Measurements from ENCODE around the gene KATNAL2.

The KATNAL2 gene

DNA sequence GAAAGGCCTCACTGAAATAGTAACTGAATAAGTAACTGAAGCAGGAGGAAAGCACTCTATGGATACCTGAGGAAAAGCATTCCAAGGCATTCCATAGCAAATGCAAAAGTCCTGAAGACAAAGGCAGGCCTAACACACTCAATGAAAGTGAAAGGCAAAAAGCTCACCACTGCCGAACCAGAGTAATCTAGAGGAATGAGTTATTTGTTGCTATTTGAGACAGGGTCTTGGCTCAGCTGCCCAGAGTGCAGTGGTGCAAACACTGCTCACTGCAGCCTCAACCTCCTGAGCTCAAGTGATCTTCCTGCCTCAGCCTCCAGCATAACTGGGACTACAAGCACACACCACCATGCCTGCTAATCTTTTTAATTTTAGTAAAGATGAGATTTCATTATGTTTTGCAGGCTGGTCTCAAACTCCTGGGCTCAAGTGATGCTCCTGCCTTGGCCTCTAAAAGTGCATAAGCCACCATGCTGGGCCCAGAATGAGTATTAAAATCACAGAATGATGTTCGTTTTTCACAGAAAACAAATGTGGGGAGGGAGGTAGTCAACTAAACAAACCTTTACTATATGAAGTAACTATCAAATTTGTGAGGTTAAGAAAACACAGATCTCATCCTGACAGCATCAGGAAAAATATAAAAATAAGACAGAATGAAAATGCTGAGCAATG, 18.0 kb upstream of the KATNAL2 start:
- H3K27me3 ChIP-seq (ENCODE audit: control insufficient read depth, insufficient read depth, low read length, poor library complexity, severe bottlenecking): no peaks in the 10 kb centered on the region
- no peak overlapping the region for H3K4me3 ChIP-seq (ENCODE audit: insufficient read depth, low read depth, low read length)
- WGBS, 2 experiments: 32 to 54% methylated on average over 2 of the region's 2 CpGs
- H3K36me3 ChIP-seq (ENCODE audit: control insufficient read depth, insufficient read depth, low read length): no peaks in the 10 kb centered on the region
- H3K9me3 ChIP-seq (ENCODE audit: control insufficient read depth, low read length): no peaks in the 10 kb centered on the region
- H3K27ac ChIP-seq (ENCODE audit: insufficient read depth, low read depth, low read length, poor library complexity, severe bottlenecking): peak overlapping the region; percentile 63
- H3K4me1 ChIP-seq (ENCODE audit: control insufficient read depth, insufficient read depth, low read length): no peaks in the 10 kb centered on the region

DNA sequence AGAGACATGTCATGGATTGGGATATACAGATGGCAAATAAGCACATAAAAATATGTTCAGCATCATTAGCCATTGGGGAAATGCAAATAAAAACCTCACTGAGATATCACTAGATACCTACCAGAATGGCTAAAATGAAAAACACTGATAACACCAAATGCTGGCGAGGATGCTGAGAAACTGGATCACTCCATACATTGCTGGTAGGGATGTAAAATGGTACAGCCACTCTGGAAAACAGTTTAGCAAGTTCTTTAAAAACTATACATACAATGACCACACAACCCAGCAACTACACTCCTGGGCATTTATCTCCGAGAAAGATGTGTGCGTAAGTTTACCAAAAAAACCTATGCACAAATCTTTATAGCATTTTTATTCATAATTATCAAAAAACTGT, 14.0 kb upstream of the KATNAL2 start:
- Histone ChIP-seq H3K4me3 (ENCODE audit: insufficient read depth, low read depth, low read length) (no peak overlapping the region), H3K27ac (ENCODE audit: insufficient read depth, low read depth, low read length, poor library complexity, severe bottlenecking) (no peak overlapping the region), H3K36me3 (ENCODE audit: control insufficient read depth, insufficient read depth, low read length) (no peaks in the 10 kb centered on the region), H3K27me3 (ENCODE audit: control insufficient read depth, insufficient read depth, low read length, poor library complexity, severe bottlenecking) (no peaks in the 10 kb centered on the region), H3K4me1 (ENCODE audit: control insufficient read depth, insufficient read depth, low read length) (no peaks in the 10 kb centered on the region), H3K9me3 (ENCODE audit: control insufficient read depth, low read length) (no peaks in the 10 kb centered on the region)
- 96 to 100% methylated on average over 3 of the region's 3 CpGs for WGBS, 2 experiments

- H3K9me3 ChIP-seq (ENCODE audit: control insufficient read depth, low read length): no peaks in the 10 kb centered on the region
- no peak overlapping the region for H3K27ac ChIP-seq (ENCODE audit: insufficient read depth, low read depth, low read length, poor library complexity, severe bottlenecking)
- WGBS, 2 experiments: 83 to 94% methylated on average over 3 of the region's 3 CpGs
- H3K27me3 ChIP-seq (ENCODE audit: control insufficient read depth, insufficient read depth, low read length, poor library complexity, severe bottlenecking): no peaks in the 10 kb centered on the region
- peaks cover 11% of the 10 kb centered on the region for H3K4me1 ChIP-seq (ENCODE audit: control insufficient read depth, insufficient read depth, low read length)
- no peak overlapping the region for H3K4me3 ChIP-seq (ENCODE audit: insufficient read depth, low read depth, low read length)
- H3K36me3 ChIP-seq (ENCODE audit: control insufficient read depth, insufficient read depth, low read length): no peaks in the 10 kb centered on the region
Observed at GRCh38 chr18:46909497-46909896, 7.9 kb upstream of the KATNAL2 start.

DNA sequence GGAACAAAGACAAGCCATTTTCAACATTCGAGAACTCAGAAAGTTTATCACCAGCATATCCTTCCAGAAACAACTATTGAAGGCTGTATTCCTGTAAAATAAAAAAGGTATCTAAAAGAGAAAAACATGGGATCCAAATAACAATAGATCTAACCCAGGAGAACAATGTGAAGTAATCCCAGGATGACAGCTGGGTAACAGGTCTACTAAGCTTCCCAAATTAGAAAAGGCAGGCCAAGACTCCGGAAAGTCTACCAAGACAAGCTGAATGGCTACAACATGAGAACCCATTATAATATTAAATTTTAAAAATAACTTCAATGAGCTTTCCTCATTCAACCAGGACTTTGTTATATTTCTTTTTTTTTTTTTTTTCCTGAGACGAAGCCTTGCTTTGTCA, 6.5 kb upstream of the KATNAL2 start:
- no peaks in the 10 kb centered on the region for H3K36me3 ChIP-seq (ENCODE audit: control insufficient read depth, insufficient read depth, low read length)
- H3K4me1 ChIP-seq (ENCODE audit: control insufficient read depth, insufficient read depth, low read length): peaks cover 23% of the 10 kb centered on the region
- no peaks in the 10 kb centered on the region for H3K27me3 ChIP-seq (ENCODE audit: control insufficient read depth, insufficient read depth, low read length, poor library complexity, severe bottlenecking)
- no peak overlapping the region for H3K4me3 ChIP-seq (ENCODE audit: insufficient read depth, low read depth, low read length)
- no peaks in the 10 kb centered on the region for H3K9me3 ChIP-seq (ENCODE audit: control insufficient read depth, low read length)
- no peak overlapping the region for H3K27ac ChIP-seq (ENCODE audit: insufficient read depth, low read depth, low read length, poor library complexity, severe bottlenecking)
- WGBS, 2 experiments: 89 to 90% methylated on average over 3 of the region's 3 CpGs

GRCh38 chr18:46915800-46916550, 1.4 kb upstream of the KATNAL2 start:
- Histone ChIP-seq H3K4me1 (ENCODE audit: control insufficient read depth, insufficient read depth, low read length) (peaks cover 37% of the 10 kb centered on the region), H3K4me3 (ENCODE audit: insufficient read depth, low read depth, low read length) (peak overlapping the region; percentile 67), H3K9me3 (ENCODE audit: control insufficient read depth, low read length) (no peaks in the 10 kb centered on the region), H3K27ac (ENCODE audit: insufficient read depth, low read depth, low read length, poor library complexity, severe bottlenecking) (no peak overlapping the region), H3K27me3 (ENCODE audit: control insufficient read depth, insufficient read depth, low read length, poor library complexity, severe bottlenecking) (peaks cover 4% of the 10 kb centered on the region), H3K36me3 (ENCODE audit: control insufficient read depth, insufficient read depth, low read length) (no peaks in the 10 kb centered on the region)
- WGBS, 2 experiments: 18 to 25% methylated on average over 12 of the region's 12 CpGs

- 1% methylated on average over 21 of the region's 21 CpGs for WGBS, 2 experiments
Observed at GRCh38 chr18:46916551-46917107, 773 bp upstream of the KATNAL2 start.

DNA sequence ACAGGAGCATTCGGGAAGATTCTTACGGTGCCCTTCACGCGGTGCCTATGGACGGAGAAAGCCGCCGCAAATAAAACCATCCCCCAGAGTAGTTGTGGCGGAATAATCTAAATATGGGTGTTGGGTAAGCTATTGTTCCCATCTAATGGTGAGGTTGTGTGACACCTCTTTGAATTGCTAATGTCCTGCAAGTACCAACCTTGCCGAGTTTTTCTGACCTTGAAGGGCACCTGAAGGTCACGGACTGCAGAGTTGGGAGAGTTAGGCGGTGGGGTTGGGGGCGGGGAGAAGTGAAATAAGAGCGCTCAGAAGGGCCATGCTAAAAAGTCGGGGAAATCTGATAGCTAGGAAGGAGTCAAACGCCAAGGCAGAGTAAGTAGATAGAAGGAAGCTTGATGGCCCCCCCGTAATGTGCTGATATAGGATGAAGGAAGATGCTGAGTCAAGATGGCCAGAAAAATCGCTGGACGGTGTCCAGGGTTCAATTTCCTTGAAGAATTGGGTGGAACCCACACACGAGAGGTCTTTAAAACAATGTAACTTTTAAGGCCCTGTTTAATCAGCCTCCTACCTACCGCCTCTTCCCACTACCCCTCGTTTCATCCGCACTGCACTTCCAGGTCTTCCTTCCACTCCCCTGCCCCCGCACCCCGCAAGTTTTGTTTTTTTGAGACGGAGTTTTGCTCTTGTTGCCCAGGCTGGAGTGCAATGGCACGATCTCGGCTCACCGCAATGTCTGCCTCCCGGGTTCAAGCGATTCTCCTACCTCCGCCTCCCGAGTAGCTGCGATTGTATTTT, 600 bp downstream of the KATNAL2 start:
- Histone ChIP-seq H3K9me3 (ENCODE audit: control insufficient read depth, low read length) (no peaks in the 10 kb centered on the region), H3K4me1 (ENCODE audit: control insufficient read depth, insufficient read depth, low read length) (peaks cover 37% of the 10 kb centered on the region), H3K27me3 (ENCODE audit: control insufficient read depth, insufficient read depth, low read length, poor library complexity, severe bottlenecking) (peaks cover 4% of the 10 kb centered on the region), H3K36me3 (ENCODE audit: control insufficient read depth, insufficient read depth, low read length) (no peaks in the 10 kb centered on the region), H3K4me3 (ENCODE audit: insufficient read depth, low read depth, low read length) (peak overlapping the region; percentile 67), H3K27ac (ENCODE audit: insufficient read depth, low read depth, low read length, poor library complexity, severe bottlenecking) (peak overlapping the region; percentile 74)
- 32 to 35% methylated on average over 33 of the region's 33 CpGs for WGBS, 2 experiments

More at GRCh38 chr18:46916551-46917107, 773 bp upstream of the KATNAL2 start:
- Histone ChIP-seq H3K27me3 (ENCODE audit: control insufficient read depth, insufficient read depth, low read length, poor library complexity, severe bottlenecking) (peaks cover 4% of the 10 kb centered on the region), H3K4me1 (ENCODE audit: control insufficient read depth, insufficient read depth, low read length) (peaks cover 37% of the 10 kb centered on the region), H3K9me3 (ENCODE audit: control insufficient read depth, low read length) (no peaks in the 10 kb centered on the region), H3K4me3 (ENCODE audit: insufficient read depth, low read depth, low read length) (peak overlapping the region; percentile 67), H3K36me3 (ENCODE audit: control insufficient read depth, insufficient read depth, low read length) (no peaks in the 10 kb centered on the region), H3K27ac (ENCODE audit: insufficient read depth, low read depth, low read length, poor library complexity, severe bottlenecking) (no peak overlapping the region)

DNA sequence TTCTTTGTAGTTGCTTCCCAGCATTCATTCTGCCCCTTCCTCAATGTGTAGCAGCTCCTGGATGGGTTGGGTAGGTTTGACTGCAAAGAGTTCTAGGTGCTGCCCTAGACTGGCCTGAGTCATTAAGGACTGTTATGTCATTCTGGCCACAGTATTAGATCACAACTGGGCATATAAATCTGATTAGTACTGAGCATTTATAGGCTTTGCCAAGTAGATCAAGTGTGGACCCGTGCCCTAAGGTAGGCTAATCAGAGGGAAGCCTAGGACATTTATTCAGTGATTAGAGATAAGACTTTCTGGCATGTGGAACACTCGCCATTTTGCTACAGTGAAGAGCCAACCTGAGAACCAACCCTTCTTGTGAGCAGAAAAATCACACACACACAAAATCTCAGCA, 2.7 kb downstream of the KATNAL2 start:
- Histone ChIP-seq H3K4me1 (ENCODE audit: control insufficient read depth, insufficient read depth, low read length) (peaks cover 22% of the 10 kb centered on the region), H3K36me3 (ENCODE audit: control insufficient read depth, insufficient read depth, low read length) (no peaks in the 10 kb centered on the region), H3K27me3 (ENCODE audit: control insufficient read depth, insufficient read depth, low read length, poor library complexity, severe bottlenecking) (peaks cover 4% of the 10 kb centered on the region), H3K9me3 (ENCODE audit: control insufficient read depth, low read length) (no peaks in the 10 kb centered on the region), H3K4me3 (ENCODE audit: insufficient read depth, low read depth, low read length) (no peak overlapping the region), H3K27ac (ENCODE audit: insufficient read depth, low read depth, low read length, poor library complexity, severe bottlenecking) (no peak overlapping the region)
- WGBS, 2 experiments: 94 to 97% methylated on average over 2 of the region's 2 CpGs

DNA sequence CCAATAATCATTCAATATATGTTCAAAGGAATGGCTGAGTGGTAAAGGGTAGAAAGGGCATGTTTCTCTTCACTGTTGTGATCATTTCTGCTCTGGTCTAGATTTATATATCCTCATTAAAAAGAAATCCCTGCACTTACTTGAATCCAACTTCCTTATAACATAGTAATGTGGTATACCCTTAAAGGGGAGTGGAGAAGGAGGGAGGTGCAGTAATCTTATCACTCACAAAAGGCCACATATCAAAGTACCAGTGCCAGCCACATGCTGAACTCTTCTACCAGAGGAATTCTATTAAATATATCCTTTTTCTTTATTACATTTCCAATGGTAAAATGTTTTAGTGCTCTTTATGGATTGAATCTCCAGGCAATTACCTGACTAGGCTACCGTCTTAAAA, 3.3 kb downstream of the KATNAL2 start:
- Histone ChIP-seq H3K27ac (ENCODE audit: insufficient read depth, low read depth, low read length, poor library complexity, severe bottlenecking) (no peak overlapping the region), H3K36me3 (ENCODE audit: control insufficient read depth, insufficient read depth, low read length) (no peaks in the 10 kb centered on the region), H3K4me3 (ENCODE audit: insufficient read depth, low read depth, low read length) (no peak overlapping the region), H3K27me3 (ENCODE audit: control insufficient read depth, insufficient read depth, low read length, poor library complexity, severe bottlenecking) (peaks cover 4% of the 10 kb centered on the region), H3K9me3 (ENCODE audit: control insufficient read depth, low read length) (no peaks in the 10 kb centered on the region), H3K4me1 (ENCODE audit: control insufficient read depth, insufficient read depth, low read length) (peaks cover 16% of the 10 kb centered on the region)
- 100% methylated on average over 1 of the region's 1 CpG for WGBS, 2 experiments

Data from ectodermal cell (in vitro differentiated cells).